PC-9 (cell line): Measurements from ENCODE around the gene HSPE1. TPM values are rescaled to one million over a fixed set of nuclear protein-coding genes. Genes with fewer than 3 reads are reported as not detected.

Source experiments
- BruUV-seq: library from RNA; stranded (reverse); fragments of 400-500 nt; replicated peaks from 2 replicates; lab custom pipeline; 2021; lab: Mats Ljungman, UMichigan
- CTCF ChIA-PET: fragments of 300-600 bp; sonication (Branson Sonifier 250); formaldehyde crosslinking; loops from one replicate; lab custom pipeline; 2022; ENCODE audit warnings: antibody characterized with exemption; lab: Charles Lee
- POLR2A ChIA-PET: fragments of 300-600 bp; sonication (Branson Sonifier 250); formaldehyde crosslinking; loops from one replicate; lab custom pipeline; 2022; ENCODE audit warnings: antibody characterized with exemption; ENCODE audit not compliant: unreplicated experiment; lab: Charles Lee
- DNase-seq, 2 experiments: peaks; one replicate each; pipeline versions ENCODE4 v3.0.0 to v3.0.0-alpha.2; 2015 to 2022; ENCODE audit warnings: mixed read lengths in 1 of 2
- H2AFZ ChIP-seq: fragments of 200-600 bp; sonication (generic); 2 replicates; pipeline ENCODE4 v1.8.1; 2017; ENCODE audit warnings: antibody characterized with exemption
- H3F3A ChIP-seq: fragments of 200-600 bp; sonication (generic); 2 replicates; pipeline ENCODE4 v1.8.1; 2017; ENCODE audit warnings: antibody characterized with exemption, mild to moderate bottlenecking, low read depth; ENCODE audit not compliant: insufficient read depth
- H3K27ac ChIP-seq: fragments of 200-600 bp; sonication (generic); 2 replicates; pipeline ENCODE4 v1.6.1; 2016; ENCODE audit warnings: mixed run types
- H3K27me3 ChIP-seq: fragments of 200-600 bp; sonication (generic); 2 replicates; pipeline ENCODE4 v1.6.1; 2016; ENCODE audit warnings: low read depth, mixed run types; ENCODE audit not compliant: insufficient read depth
- H3K36me3 ChIP-seq: fragments of 200-600 bp; sonication (generic); 2 replicates; pipeline ENCODE4 v1.6.1; 2016; ENCODE audit warnings: low read depth, mixed run types
- H3K4me1 ChIP-seq: fragments of 200-600 bp; sonication (generic); replicated peaks from 2 replicates; pipeline ENCODE4 v1.6.1; 2016; ENCODE audit warnings: mixed run types; ENCODE audit not compliant: insufficient read depth
- H3K4me2 ChIP-seq: fragments of 200-600 bp; sonication (generic); 2 replicates; pipeline ENCODE4 v1.6.1; 2017; ENCODE audit warnings: mixed run types
- H3K4me3 ChIP-seq: fragments of 200-600 bp; sonication (generic); 2 replicates; pipeline ENCODE4 v1.6.1; 2016; ENCODE audit warnings: mixed run types
- H3K79me2 ChIP-seq: fragments of 200-600 bp; sonication (generic); 2 replicates; pipeline ENCODE4 v1.6.1; 2017; ENCODE audit warnings: low read depth, mixed run types
- H3K9me2 ChIP-seq: fragments of 200-600 bp; sonication (generic); 2 replicates; pipeline ENCODE4 v1.8.1; 2017; ENCODE audit warnings: mild to moderate bottlenecking; ENCODE audit not compliant: insufficient read depth
- H3K9me3 ChIP-seq: fragments of 200-600 bp; sonication (generic); 2 replicates; pipeline ENCODE4 v1.8.1; 2016; ENCODE audit warnings: low read depth; ENCODE audit not compliant: insufficient read depth
- H4K20me1 ChIP-seq: fragments of 200-600 bp; sonication (generic); 2 replicates; pipeline ENCODE4 v1.8.1; 2017; ENCODE audit not compliant: insufficient read depth
- EZH2 ChIP-seq: fragments of 200-600 bp; sonication (generic); IDR thresholded peaks from 2 replicates; pipeline ENCODE4 v1.8.0; 2017; ENCODE audit warnings: antibody characterized with exemption, low read depth
- intact Hi-C: fragments of 100-400 bp; cut with micrococcal nuclease; formaldehyde crosslinking; loops from one replicate; pipeline ENCODE4 v1.10.0; 2022; ENCODE audit not compliant: unreplicated experiment
- total RNA-seq: library from RNA; stranded (reverse); gene quantifications from 2 replicates; pipeline ENCODE4 v1.2.3, GENCODE V29; 2021
- TF ChIP-seq, protein P1 (sequence below): fragments of 200-600 bp; sonication (generic); conservative IDR thresholded peaks from 2 replicates; pipeline ENCODE4 v1.6.1; 2017; ENCODE audit warnings: mixed run types, antibody characterized with exemption, mild to moderate bottlenecking, moderate library complexity

The HSPE1 gene
- total RNA-seq, 1 experiment from 2014 or later: 219 TPM

DNA sequence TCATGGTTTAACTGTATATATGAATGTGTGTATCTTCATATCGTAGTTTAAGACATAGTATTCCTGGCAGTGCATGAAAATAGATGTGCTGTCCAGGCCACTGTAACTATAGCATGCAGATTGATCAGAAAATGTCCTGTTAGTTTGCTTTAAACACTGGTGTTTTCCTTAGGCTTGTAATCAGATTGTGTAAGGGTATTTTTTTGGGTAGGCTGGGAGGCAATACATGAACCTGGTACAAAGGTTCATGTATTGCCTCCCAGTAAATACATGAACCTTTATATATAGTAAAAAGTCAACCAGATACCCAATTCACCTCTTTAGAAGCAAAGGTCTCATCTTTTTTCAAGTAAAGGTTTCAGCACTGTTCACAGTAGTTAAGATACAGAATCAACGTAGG, 45.3 kb upstream of the HSPE1 start:
- H3K4me1 ChIP-seq: peaks cover 10% of the 10 kb centered on the region
- ChIA-PET CTCF (no interaction called here), POLR2A (no interaction called here)
- peaks cover 20% of the 10 kb centered on the region for H3F3A ChIP-seq
- no peaks in the 10 kb centered on the region for H3K9me3 ChIP-seq
- no peak for DNase-seq
- H4K20me1 ChIP-seq: peaks cover 49% of the 10 kb centered on the region
- no peak overlapping the region for H2AFZ ChIP-seq
- 0 out of 2 replicates have a peak overlapping the region, but pooled peaks have one; percentile 97 for H3K27ac ChIP-seq
- H3K4me3 ChIP-seq: peak overlapping the region; percentile 97
- no peaks in the 10 kb centered on the region; the same call in 1 of the 2 replicates for H3K36me3 ChIP-seq
- H3K4me2 ChIP-seq: peak overlapping the region; percentile 87
- no TSS peak for BruUV-seq
- no peak for TF ChIP-seq EZH2
- TF ChIP-seq, protein P1, sequence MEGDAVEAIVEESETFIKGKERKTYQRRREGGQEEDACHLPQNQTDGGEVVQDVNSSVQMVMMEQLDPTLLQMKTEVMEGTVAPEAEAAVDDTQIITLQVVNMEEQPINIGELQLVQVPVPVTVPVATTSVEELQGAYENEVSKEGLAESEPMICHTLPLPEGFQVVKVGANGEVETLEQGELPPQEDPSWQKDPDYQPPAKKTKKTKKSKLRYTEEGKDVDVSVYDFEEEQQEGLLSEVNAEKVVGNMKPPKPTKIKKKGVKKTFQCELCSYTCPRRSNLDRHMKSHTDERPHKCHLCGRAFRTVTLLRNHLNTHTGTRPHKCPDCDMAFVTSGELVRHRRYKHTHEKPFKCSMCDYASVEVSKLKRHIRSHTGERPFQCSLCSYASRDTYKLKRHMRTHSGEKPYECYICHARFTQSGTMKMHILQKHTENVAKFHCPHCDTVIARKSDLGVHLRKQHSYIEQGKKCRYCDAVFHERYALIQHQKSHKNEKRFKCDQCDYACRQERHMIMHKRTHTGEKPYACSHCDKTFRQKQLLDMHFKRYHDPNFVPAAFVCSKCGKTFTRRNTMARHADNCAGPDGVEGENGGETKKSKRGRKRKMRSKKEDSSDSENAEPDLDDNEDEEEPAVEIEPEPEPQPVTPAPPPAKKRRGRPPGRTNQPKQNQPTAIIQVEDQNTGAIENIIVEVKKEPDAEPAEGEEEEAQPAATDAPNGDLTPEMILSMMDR: no peak
- no peaks in the 10 kb centered on the region for H3K27me3 ChIP-seq
- intact Hi-C loops: loop anchor here (5.0 kb wide), 1 partner anchor 62 kb away; the partner anchor contains the start of gene MOB4
- H3K9me2 ChIP-seq: no peaks in the 10 kb centered on the region
- peaks cover 65% of the 10 kb centered on the region for H3K79me2 ChIP-seq

DNA sequence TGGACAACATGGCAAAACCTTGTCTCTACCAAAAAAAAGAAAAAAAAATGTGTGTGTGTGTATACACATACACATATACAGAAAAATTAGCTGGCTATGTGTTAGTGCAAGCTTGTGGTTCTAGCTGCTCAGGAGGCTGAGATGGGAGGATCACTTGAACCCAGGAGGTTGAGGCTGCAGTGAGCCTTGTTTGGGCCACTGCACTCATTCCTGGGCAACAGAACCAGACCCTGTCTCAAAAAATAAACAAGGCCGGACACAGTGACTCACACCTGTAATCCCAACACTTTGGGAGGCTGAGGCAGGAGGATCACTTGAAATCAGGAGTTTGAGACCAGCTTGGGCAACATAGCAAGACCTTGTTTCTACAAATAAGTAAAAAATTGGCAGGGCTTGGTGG, 44.8 kb upstream of the HSPE1 start:
- H3F3A ChIP-seq: peaks cover 24% of the 10 kb centered on the region
- no peaks in the 10 kb centered on the region for H3K9me2 ChIP-seq
- peaks cover 53% of the 10 kb centered on the region for H4K20me1 ChIP-seq
- no peaks in the 10 kb centered on the region; the same call in 1 of the 2 replicates for H3K36me3 ChIP-seq
- no TSS peak for BruUV-seq
- H3K9me3 ChIP-seq: no peaks in the 10 kb centered on the region
- no peak for DNase-seq
- H3K4me1 ChIP-seq: peaks cover 13% of the 10 kb centered on the region
- H3K4me3 ChIP-seq: peak overlapping the region; percentile 97; the same call in 1 of the 2 replicates
- peak overlapping the region; percentile 87 for H3K4me2 ChIP-seq
- no peak overlapping the region for H3K27ac ChIP-seq
- H3K27me3 ChIP-seq: no peaks in the 10 kb centered on the region
- CTCF ChIA-PET: no interaction called here
- intact Hi-C loops: no loop called here
- H2AFZ ChIP-seq: no peak overlapping the region
- no peak for TF ChIP-seq EZH2
- TF ChIP-seq, protein P1: no peak
- H3K79me2 ChIP-seq: peaks cover 70% of the 10 kb centered on the region
- POLR2A ChIA-PET: no interaction called here

DNA sequence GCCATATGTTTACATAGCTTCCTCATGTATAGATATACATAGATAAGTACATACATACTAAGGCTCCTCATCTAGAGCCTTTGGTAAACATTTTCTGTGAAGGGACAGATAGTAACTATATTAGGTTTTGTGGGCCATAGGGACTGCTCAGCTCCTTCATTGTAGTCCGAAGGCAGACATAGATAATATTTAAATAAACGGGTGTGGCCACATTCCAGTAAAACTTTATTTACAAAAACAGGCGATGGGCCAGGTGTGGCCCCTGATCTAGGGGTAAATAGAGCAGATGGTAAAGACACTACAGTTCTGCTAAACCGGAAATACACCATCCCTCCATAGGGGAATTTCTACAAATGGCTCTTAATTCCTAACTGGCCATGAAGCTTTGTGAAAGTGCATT, 39.5 kb upstream of the HSPE1 start:
- intact Hi-C loops: no loop called here
- no peak for DNase-seq
- H3K4me3 ChIP-seq: no peak overlapping the region
- peaks cover 76% of the 10 kb centered on the region for H3K79me2 ChIP-seq
- H2AFZ ChIP-seq: no peak overlapping the region
- H3K27me3 ChIP-seq: no peaks in the 10 kb centered on the region
- H3K9me3 ChIP-seq: no peaks in the 10 kb centered on the region
- H3K36me3 ChIP-seq: peaks cover 6% of the 10 kb centered on the region; the same call in 1 of the 2 replicates
- no TSS peak for BruUV-seq
- ChIA-PET CTCF (no interaction called here), POLR2A (interaction anchor here (0.6 kb wide), 1 partner anchor 56 kb away, joined by 3 read pairs; no protein-coding TSS in a partner anchor)
- H4K20me1 ChIP-seq: peaks cover 57% of the 10 kb centered on the region
- peak overlapping the region; percentile 33 for H3K4me2 ChIP-seq
- peaks cover 13% of the 10 kb centered on the region for H3K4me1 ChIP-seq
- H3F3A ChIP-seq: 0 out of 2 replicates have a peak, but pooled peaks cover 11% of the 10 kb centered on the region
- H3K27ac ChIP-seq: peak overlapping the region; percentile 45; the same call in 1 of the 2 replicates
- no peaks in the 10 kb centered on the region for H3K9me2 ChIP-seq
- no peak for TF ChIP-seq EZH2
- TF ChIP-seq, protein P1: no peak
